SK-N-MC (cell line): ENCODE measurements around the gene KIF12.

Experiments
- DNase-seq: peaks from one replicate; pipeline ENCODE4 v3.0.0-alpha.2; 2011; ENCODE audit warnings: low read depth, low spot score
- H3K27ac ChIP-seq: fragments of 200-600 bp; sonication (generic); 2 replicates; pipeline ENCODE4 v1.5.1; 2016; ENCODE audit warnings: mixed run types
- H3K36me3 ChIP-seq: fragments of 200-600 bp; sonication (generic); 2 replicates; pipeline ENCODE4 v1.6.1; 2017; ENCODE audit warnings: antibody characterized with exemption, low read length, mixed read lengths; ENCODE audit not compliant: insufficient read depth
- H3K4me3 ChIP-seq: fragments of 200-600 bp; sonication (generic); 2 replicates; pipeline ENCODE4 v1.5.1; 2016
- H3K9ac ChIP-seq: fragments of 200-600 bp; sonication (generic); 2 replicates; pipeline ENCODE4 v1.8.0; 2017; ENCODE audit warnings: mixed run types, mixed read lengths; ENCODE audit not compliant: insufficient read length
- H3K9me3 ChIP-seq: fragments of 200-600 bp; sonication (generic); 2 replicates; pipeline ENCODE4 v1.6.1; 2017; ENCODE audit warnings: low read depth, mild to moderate bottlenecking, antibody characterized with exemption, low read length, moderate library complexity, mixed read lengths
- EZH2 ChIP-seq: fragments of 200-600 bp; sonication (generic); IDR thresholded peaks from one replicate; pipeline ENCODE4 v1.6.1; 2017; ENCODE audit warnings: antibody characterized with exemption
- FOXP2 ChIP-seq: optimal IDR thresholded peaks from 2 replicates; pipeline ENCODE3; 2011; ENCODE audit warnings: mild to moderate bottlenecking, moderate library complexity; ENCODE audit not compliant: insufficient read depth; ENCODE audit errors: extremely low read length, control extremely low read depth
- POLR2AphosphoS5 ChIP-seq: IDR thresholded peaks from 2 replicates; pipeline ENCODE4 v1.6.1; 2012; ENCODE audit warnings: mild to moderate bottlenecking, low read depth, low read length, borderline replicate concordance

The KIF12 gene

GRCh38 chr9:114057161-114057885, 41.8 kb downstream of the KIF12 start:
- no peak for DNase-seq
- TF ChIP-seq EZH2 = no peak
- no peak for TF ChIP-seq POLR2AphosphoS5
- no peak for TF ChIP-seq FOXP2
- Histone ChIP-seq H3K36me3 (no peaks in the 10 kb centered on the region), H3K4me3 (no peak overlapping the region), H3K9me3 (no peaks in the 10 kb centered on the region), H3K27ac (no peak overlapping the region), H3K9ac (no peak overlapping the region)

GRCh38 chr9:114056527-114056926, 42.6 kb downstream of the KIF12 start:
- Histone ChIP-seq H3K9me3 (no peaks in the 10 kb centered on the region), H3K4me3 (no peak overlapping the region), H3K9ac (no peak overlapping the region), H3K27ac (no peak overlapping the region), H3K36me3 (no peaks in the 10 kb centered on the region)
- no peak for DNase-seq
- no peak for TF ChIP-seq EZH2
- no peak for TF ChIP-seq POLR2AphosphoS5
- TF ChIP-seq FOXP2 = no peak

DNA sequence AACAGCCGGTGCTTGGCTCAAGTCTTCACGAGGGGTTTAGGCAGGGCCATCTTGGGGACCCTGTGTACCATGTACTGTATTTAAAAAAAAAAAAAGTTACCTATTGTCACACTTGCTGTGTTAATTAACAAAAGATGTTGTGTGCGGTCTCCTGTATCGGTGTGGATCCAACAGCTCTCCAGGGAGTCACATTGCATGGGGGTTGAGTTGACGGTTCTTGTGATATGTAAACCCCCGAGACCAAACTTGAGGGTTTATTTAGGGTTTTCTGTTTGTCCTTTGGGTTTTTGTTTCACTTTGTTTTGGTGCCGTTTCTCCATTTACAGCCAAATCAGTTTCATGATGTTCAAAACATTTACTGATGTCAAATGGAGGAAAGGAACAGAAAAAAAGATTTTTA, 43.2 kb downstream of the KIF12 start:
- Histone ChIP-seq H3K27ac (no peak overlapping the region), H3K9ac (no peak overlapping the region), H3K36me3 (no peaks in the 10 kb centered on the region), H3K9me3 (no peaks in the 10 kb centered on the region), H3K4me3 (no peak overlapping the region)
- TF ChIP-seq EZH2 = no peak
- no peak for TF ChIP-seq POLR2AphosphoS5
- no peak for TF ChIP-seq FOXP2
- no peak for DNase-seq

GRCh38 chr9:114055061-114055460, 44.0 kb downstream of the KIF12 start:
- Histone ChIP-seq H3K9ac (no peak overlapping the region), H3K27ac (no peak overlapping the region), H3K9me3 (no peaks in the 10 kb centered on the region), H3K36me3 (peaks cover 2% of the 10 kb centered on the region; the same call in 1 of the 2 replicates), H3K4me3 (no peak overlapping the region)
- no peak for DNase-seq
- TF ChIP-seq POLR2AphosphoS5 (no peak), FOXP2 (no peak), EZH2 (no peak)

GRCh38 chr9:114054191-114054690, 44.9 kb downstream of the KIF12 start:
- Histone ChIP-seq H3K27ac (no peak overlapping the region), H3K9me3 (no peaks in the 10 kb centered on the region), H3K4me3 (no peak overlapping the region), H3K9ac (no peak overlapping the region), H3K36me3 (peaks cover 3% of the 10 kb centered on the region; the same call in 1 of the 2 replicates)
- DNase-seq = no peak
- TF ChIP-seq EZH2 (no peak), FOXP2 (no peak), POLR2AphosphoS5 (no peak)

DNA sequence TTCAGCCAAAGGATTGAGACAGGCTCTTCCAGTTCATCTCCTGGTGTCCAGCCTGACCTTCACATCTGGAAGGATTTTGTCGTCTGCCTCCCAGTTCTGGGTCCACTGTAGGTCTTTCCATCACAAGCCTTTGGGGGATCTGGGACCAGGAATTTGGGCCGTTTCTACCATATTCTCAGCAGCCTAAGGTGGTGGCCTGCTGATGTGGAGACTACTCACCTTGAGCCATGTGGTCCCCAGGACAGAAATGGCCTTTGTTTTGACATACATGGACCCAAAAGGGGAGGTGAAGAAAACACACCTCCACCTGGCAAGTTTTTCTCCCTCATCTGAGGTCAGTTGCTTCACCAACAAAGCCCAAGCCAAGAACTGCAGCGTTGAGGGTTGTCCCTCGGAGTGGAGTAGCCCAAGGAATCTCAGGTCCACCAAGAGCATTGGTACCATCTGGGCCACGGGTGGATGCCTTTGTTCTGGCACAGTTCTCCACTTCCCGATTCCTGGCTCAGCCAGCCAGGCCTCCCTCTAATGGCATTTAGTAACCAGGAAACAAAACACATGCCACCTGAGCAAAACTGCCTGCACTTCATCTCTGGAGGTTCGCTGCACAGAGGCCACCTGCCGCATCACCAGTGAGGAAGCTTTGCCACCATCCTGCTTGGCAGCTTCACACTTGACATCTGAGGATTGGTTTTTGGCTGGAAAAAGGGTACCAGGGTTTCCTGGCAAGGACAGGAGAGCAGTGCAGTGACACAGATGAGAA, 45.7 kb downstream of the KIF12 start:
- no peak for TF ChIP-seq POLR2AphosphoS5
- no peak for DNase-seq

GRCh38 chr9:114051706-114052105, 47.4 kb downstream of the KIF12 start:
- H3K27ac ChIP-seq = no peak overlapping the region
- no peak for DNase-seq
- peaks cover 18% of the 10 kb centered on the region; the same call in 1 of the 2 replicates for H3K36me3 ChIP-seq
- no peak overlapping the region for H3K4me3 ChIP-seq
- H3K9ac ChIP-seq = no peak overlapping the region
- TF ChIP-seq EZH2 = no peak
- TF ChIP-seq POLR2AphosphoS5 = no peak
- no peak for TF ChIP-seq FOXP2
- H3K9me3 ChIP-seq = no peaks in the 10 kb centered on the region

More for the DNA sequence above, 45.7 kb downstream of the KIF12 start:
- no peak overlapping the region for H3K27ac ChIP-seq
- H3K9me3 ChIP-seq = no peaks in the 10 kb centered on the region
- peaks cover 10% of the 10 kb centered on the region; the same call in 1 of the 2 replicates for H3K36me3 ChIP-seq
- no peak overlapping the region for H3K9ac ChIP-seq
- no peak overlapping the region for H3K4me3 ChIP-seq

- TF ChIP-seq FOXP2 = no peak
- no peak for TF ChIP-seq EZH2
- no peak for TF ChIP-seq POLR2AphosphoS5
- Histone ChIP-seq H3K27ac (no peak overlapping the region), H3K36me3 (peaks cover 18% of the 10 kb centered on the region; the same call in 1 of the 2 replicates), H3K9ac (no peak overlapping the region), H3K4me3 (no peak overlapping the region), H3K9me3 (no peaks in the 10 kb centered on the region)
- no peak for DNase-seq
Observed at GRCh38 chr9:114051281-114051680, 47.8 kb downstream of the KIF12 start.
